ENCODE measurements around the gene TRAF2. TPM values are rescaled to one million over a fixed set of nuclear protein-coding genes. Genes with fewer than 3 reads are reported as not detected.
A peak's percentile ranks its signal among the peaks of the same experiment; 100 is the strongest.

The TRAF2 gene
- total RNA-seq, 1 experiment from 2014 or later: 29.2 TPM

- intact Hi-C loops (cut with micrococcal nuclease; ENCODE audit: unreplicated experiment): no loop called here
- ChIA-PET POLR2A (ENCODE audit: low non-redundant PET) (no interaction called here), CTCF (no interaction called here)
- TF ChIP-seq EZH2 (IDR thresholded peaks at IDR 0.05; ENCODE audit: borderline replicate concordance, low read depth, low read length, poor library complexity, severe bottlenecking) (no peak), CTCF (conservative IDR thresholded peaks at IDR 0.05; ENCODE audit: low read depth, low read length) (no peak)
- H3K9me3 ChIP-seq (ENCODE audit: low read depth, low read length, poor library complexity, severe bottlenecking): no peaks in the 10 kb centered on the region
- peak overlapping the region; percentile 78 for H3K4me3 ChIP-seq (ENCODE audit: low read depth, low read length, poor library complexity, severe bottlenecking)
- no peak overlapping the region for H3K27ac ChIP-seq (ENCODE audit: low read depth, low read length, poor library complexity, severe bottlenecking)
- no peaks in the 10 kb centered on the region for H3K27me3 ChIP-seq (replicated peaks; ENCODE audit: insufficient read depth, low read depth, low read length, poor library complexity)
- H3K4me1 ChIP-seq (ENCODE audit: insufficient read depth, low read length, poor library complexity, severe bottlenecking): peaks cover 9% of the 10 kb centered on the region
- no TSS peak for BruUV-seq (replicated peaks)
- DNase-seq (ENCODE audit: low spot score): no peak
- no peaks in the 10 kb centered on the region for H3K36me3 ChIP-seq (ENCODE audit: insufficient read depth, low read length, poor library complexity, severe bottlenecking)
These were observed 35.2 kb upstream of the TRAF2 start for GRCh38 chr9:136850866-136851775.

- CTCF ChIA-PET: no interaction called here
- BruUV-seq (replicated peaks): no TSS peak
These were observed 34.2 kb upstream of the TRAF2 start, which contains the start of gene MAMDC4 for GRCh38 chr9:136851941-136852663. Gene MAMDC4 (plus strand): TSS chr9:136852346. CDS start chr9:136852417, 71 bp downstream.

More at GRCh38 chr9:136851941-136852663, 34.2 kb upstream of the TRAF2 start, which contains the start of gene MAMDC4:
- H3K4me3 ChIP-seq (ENCODE audit: low read depth, low read length, poor library complexity, severe bottlenecking): no peak within 1 kb of the TSS
- TF ChIP-seq EZH2 (IDR thresholded peaks at IDR 0.05; ENCODE audit: borderline replicate concordance, low read depth, low read length, poor library complexity, severe bottlenecking) (no peak), CTCF (conservative IDR thresholded peaks at IDR 0.05; ENCODE audit: low read depth, low read length) (no peak)
- peaks cover 9% of the 10 kb centered on the region for H3K4me1 ChIP-seq (ENCODE audit: insufficient read depth, low read length, poor library complexity, severe bottlenecking)
- no peaks in the 10 kb centered on the region for H3K36me3 ChIP-seq (ENCODE audit: insufficient read depth, low read length, poor library complexity, severe bottlenecking)
- intact Hi-C loops (cut with micrococcal nuclease; ENCODE audit: unreplicated experiment): no loop called here
- POLR2A ChIA-PET (ENCODE audit: low non-redundant PET): no interaction called here
- DNase-seq (ENCODE audit: low spot score): no peak
- H3K27ac ChIP-seq (ENCODE audit: low read depth, low read length, poor library complexity, severe bottlenecking): no peak within 1 kb of the TSS
- no peaks in the 10 kb centered on the region for H3K9me3 ChIP-seq (ENCODE audit: low read depth, low read length, poor library complexity, severe bottlenecking)
- H3K27me3 ChIP-seq (replicated peaks; ENCODE audit: insufficient read depth, low read depth, low read length, poor library complexity): no peaks in the 10 kb centered on the region
